GM21825 (cell line): ENCODE results near the gene ANXA1.

Experiments
- ATAC-seq: cut with Tn5 transposase; IDR thresholded peaks from one replicate; pipeline ENCODE4 v1.9.1; 2021; ENCODE audit warnings: mild to moderate bottlenecking, moderate library complexity; ENCODE audit not compliant: unreplicated experiment

Gene ANXA1

GRCh38 chr9:73137286-73137899 is 14.3 kb upstream of the ANXA1 start:
- no peak for ATAC-seq

- ATAC-seq = no peak
Measured at GRCh38 chr9:73137914-73138313, 13.8 kb upstream of the ANXA1 start.

GRCh38 chr9:73138516-73138915 is 13.1 kb upstream of the ANXA1 start:
- no peak for ATAC-seq

- ATAC-seq = no peak
Measured at GRCh38 chr9:73141282-73141681, 10.4 kb upstream of the ANXA1 start.

- no peak for ATAC-seq
Measured at GRCh38 chr9:73143711-73144328, 7.8 kb upstream of the ANXA1 start.

GRCh38 chr9:73146111-73146815 is 5.4 kb upstream of the ANXA1 start:
- no peak for ATAC-seq

GRCh38 chr9:73148447-73148937 is 3.2 kb upstream of the ANXA1 start:
- ATAC-seq = no peak

- peak; percentile 77 for ATAC-seq
Measured at GRCh38 chr9:73149371-73150067, 2.1 kb upstream of the ANXA1 start.

GRCh38 chr9:73152543-73152844 is 829 bp downstream of the ANXA1 start:
- ATAC-seq = no peak

- ATAC-seq = peak; percentile 48
Measured at GRCh38 chr9:73152953-73153352, 1.3 kb downstream of the ANXA1 start.

- ATAC-seq = no peak
Measured at GRCh38 chr9:73153793-73154227, 2.1 kb downstream of the ANXA1 start.

- ATAC-seq = no peak
Measured at GRCh38 chr9:73154271-73154670, 2.6 kb downstream of the ANXA1 start.

GRCh38 chr9:73154722-73155121 is 3.1 kb downstream of the ANXA1 start:
- ATAC-seq = no peak

GRCh38 chr9:73155377-73155776 is 3.7 kb downstream of the ANXA1 start:
- no peak for ATAC-seq

- no peak for ATAC-seq
Measured at GRCh38 chr9:73155968-73156864, 4.6 kb downstream of the ANXA1 start.

- no peak for ATAC-seq
Measured at GRCh38 chr9:73156865-73157187, 5.2 kb downstream of the ANXA1 start.

GRCh38 chr9:73157811-73158210 is 6.1 kb downstream of the ANXA1 start:
- ATAC-seq = no peak

- ATAC-seq = no peak
Measured at GRCh38 chr9:73158723-73159122, 7.1 kb downstream of the ANXA1 start.

GRCh38 chr9:73160868-73161267 is 9.2 kb downstream of the ANXA1 start:
- no peak for ATAC-seq

GRCh38 chr9:73162987-73163768 is 11.5 kb downstream of the ANXA1 start:
- ATAC-seq = no peak
